GM18907 (cell line): ENCODE data around the gene HDAC6.
"Not testable (repeated sequence)": the region's sequence is repeated elsewhere in the genome, so short reads cannot be mapped to it uniquely, and the experiment has no call there.

Experiments used
- ATAC-seq: cut with Tn5 transposase; IDR thresholded peaks from one replicate; pipeline ENCODE4 v1.9.1; 2021; ENCODE audit warnings: mild to moderate bottlenecking, moderate library complexity; ENCODE audit not compliant: unreplicated experiment

Gene HDAC6

DNA sequence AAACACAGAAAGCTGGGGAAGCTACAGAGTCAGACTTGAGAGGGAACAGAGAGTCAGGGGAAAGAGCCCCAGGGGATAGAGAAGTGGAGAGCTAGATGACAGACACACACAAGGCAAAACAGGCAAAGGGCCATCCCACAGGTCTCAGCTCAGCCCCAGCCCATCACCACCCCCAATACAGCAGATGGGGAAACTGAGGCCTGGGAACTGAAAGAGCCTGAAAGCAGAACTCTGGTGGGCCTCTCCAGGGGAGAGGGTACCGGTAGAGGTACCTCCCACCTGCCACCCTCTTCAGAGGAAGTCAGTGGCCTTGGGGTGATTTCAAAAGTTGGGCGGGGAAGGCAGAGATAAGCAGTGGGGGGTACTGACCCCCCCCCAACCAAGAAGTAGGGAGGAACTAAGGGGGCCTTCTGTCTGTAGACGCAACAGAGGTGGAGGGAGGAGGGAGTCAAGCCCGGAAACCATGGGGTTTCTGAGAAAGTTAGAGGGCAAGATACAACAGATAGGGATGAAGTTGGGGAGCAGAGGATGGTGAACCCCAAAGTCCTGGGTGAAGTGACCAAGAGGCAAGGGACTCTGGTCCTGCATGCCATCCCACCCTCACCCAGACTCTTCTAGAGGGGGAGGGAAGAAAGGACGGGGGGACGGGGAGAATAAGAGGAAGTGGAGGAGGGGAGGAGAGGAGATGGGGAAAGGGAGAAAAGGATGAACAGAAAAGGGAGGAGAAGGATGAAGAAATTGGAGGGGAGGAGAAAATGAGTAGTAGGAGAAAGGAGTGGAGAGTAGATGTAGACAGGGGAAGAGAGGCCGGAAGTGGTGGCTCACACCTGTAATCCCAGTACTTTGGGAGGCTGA, 12.3 kb upstream of the HDAC6 start:
- ATAC-seq = no peak

DNA sequence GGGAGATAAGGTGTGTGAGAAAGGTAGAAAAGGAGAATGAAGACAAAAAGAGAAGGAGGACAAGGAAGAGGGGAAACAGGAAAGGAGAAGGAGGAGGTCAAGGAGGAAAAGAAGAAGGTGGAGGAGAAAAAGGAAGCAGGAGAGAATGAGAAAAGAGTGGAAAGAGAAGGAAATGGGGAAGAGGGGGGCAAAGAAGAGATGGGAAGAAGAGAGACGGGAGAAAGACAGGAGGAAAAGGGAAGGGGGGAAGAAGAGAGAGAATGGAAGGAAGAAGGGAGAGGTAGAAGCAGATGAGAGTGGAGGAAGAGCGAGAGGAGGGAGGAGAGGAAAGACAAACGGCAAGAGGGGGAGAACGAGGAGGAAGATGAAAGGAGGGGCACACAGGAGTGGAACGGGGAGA, 11.4 kb upstream of the HDAC6 start:
- ATAC-seq = no peak

DNA sequence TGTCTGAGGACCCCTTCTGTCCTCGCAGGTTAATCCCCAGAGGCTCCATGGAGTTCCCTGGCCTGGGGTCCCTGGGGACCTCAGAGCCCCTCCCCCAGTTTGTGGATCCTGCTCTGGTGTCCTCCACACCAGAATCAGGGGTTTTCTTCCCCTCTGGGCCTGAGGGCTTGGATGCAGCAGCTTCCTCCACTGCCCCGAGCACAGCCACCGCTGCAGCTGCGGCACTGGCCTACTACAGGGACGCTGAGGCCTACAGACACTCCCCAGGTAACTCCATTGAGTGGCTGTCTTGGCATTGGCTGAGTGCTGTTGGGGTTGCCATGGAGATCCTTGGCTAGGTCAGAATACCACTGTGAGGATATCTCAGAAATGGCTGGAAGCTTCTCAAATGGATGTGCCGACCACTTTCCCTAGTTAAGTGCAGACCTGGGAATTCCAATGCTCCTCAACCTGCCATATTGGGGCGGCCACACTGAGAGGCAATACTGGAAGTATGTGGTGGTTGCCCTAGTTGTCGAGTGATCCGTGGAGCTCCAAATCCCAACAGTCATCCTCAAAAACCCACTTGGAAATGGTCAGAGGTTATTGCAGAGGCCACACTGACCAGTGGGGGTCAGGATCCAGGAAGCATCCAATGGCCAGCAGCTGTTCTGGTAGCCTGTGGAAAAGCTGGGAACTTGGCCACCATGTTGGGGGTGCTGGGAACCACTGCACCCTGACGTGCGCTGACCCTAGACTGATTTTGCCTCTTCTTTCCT, 10.6 kb upstream of the HDAC6 start:
- ATAC-seq = no peak

DNA sequence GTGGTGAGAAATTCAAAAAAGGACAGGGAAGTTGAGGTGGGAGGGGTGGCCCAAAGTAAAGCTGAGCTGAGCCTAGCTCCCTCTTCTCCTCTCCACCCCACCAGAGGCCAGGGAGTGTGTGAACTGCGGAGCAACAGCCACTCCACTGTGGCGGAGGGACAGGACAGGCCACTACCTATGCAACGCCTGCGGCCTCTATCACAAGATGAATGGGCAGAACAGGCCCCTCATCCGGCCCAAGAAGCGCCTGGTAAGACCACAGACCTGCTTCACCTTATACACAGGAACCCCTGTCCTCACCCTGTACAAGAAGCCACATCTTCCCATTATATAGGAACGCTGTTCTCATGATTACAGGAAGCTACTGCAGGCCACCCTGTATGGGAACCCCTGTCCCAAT, 9.6 kb upstream of the HDAC6 start:
- ATAC-seq = no peak

DNA sequence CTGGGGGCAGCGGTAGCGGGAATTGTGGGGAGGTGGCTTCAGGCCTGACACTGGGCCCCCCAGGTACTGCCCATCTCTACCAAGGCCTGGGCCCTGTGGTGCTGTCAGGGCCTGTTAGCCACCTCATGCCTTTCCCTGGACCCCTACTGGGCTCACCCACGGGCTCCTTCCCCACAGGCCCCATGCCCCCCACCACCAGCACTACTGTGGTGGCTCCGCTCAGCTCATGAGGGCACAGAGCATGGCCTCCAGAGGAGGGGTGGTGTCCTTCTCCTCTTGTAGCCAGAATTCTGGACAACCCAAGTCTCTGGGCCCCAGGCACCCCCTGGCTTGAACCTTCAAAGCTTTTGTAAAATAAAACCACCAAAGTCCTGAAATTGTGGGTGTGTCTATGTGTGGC, 7.9 kb upstream of the HDAC6 start:
- ATAC-seq = no peak

DNA sequence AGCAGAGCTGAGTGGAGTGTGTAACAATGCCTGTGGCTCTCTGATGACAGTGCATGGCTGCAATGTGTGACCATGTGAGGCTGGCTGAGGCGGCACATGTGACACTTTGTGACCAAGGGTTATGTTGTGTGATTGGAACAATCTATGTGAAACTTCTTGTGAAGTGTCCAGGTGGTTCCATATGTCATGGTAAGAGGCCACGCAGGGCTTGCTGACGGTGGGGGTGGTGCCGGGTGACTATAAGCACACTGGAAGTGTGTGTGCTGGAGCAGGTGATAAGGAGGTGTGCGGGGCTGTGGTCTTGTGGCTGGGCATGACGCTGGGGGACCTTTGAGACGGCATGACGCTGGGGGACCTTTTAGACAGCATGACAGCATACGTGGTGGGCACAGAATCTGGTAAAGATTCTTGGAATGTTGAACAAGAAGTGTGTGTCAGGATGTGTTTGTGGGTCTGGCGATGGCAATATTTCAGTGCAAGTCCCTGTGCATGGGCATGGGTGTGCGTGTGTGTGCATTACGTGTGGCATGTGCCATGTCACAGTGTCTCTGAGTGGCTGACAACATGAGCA, 7.4 kb upstream of the HDAC6 start:
- no peak for ATAC-seq

DNA sequence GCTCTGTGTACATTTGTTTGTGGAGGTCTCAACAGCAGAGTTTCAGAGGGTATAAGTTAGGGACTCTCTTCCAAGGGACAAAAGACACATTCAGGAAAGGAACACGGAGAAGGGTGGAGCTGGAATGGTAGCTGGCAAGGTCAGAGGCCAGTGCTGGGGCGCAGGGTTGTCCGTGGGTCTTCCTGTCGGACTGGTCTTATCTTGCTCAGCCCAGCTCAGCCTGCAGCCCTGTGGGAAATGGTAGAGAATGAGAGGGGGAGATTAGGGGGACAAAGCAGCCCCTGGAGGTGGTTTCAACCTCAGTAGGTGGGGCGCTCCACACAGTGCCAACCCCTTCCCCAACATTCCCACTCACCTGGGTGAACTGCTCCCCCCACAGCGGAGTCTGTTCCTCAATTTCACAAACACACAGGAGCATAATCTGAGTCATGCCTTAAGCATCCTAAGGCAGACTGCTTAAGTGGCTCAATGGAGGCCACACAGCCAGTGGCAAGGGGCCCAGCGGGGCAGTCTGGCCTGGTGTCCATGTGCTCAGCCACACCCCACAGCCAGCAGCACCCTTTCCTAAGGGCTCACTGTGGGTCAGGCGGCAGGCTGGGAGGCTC, 6.9 kb upstream of the HDAC6 start:
- no peak for ATAC-seq

DNA sequence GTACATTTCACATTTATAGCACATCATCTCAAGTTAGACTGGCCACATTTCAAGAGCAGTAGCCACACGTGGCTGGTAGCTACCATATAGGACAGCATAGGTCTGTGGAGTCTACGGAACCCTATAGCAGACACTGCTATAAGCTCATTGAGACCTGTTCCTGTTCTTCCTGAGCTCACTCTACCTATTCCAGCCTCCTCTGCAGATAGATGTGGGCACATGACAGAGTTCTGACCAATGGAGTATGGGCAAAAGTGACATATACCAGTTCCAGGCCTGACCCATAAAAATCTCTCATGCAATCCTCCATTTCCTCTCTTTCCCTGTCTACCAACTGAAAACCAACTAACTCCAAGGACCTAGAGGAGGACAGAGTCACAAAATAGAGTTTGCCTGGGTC, 3.5 kb upstream of the HDAC6 start:
- ATAC-seq = no peak

DNA sequence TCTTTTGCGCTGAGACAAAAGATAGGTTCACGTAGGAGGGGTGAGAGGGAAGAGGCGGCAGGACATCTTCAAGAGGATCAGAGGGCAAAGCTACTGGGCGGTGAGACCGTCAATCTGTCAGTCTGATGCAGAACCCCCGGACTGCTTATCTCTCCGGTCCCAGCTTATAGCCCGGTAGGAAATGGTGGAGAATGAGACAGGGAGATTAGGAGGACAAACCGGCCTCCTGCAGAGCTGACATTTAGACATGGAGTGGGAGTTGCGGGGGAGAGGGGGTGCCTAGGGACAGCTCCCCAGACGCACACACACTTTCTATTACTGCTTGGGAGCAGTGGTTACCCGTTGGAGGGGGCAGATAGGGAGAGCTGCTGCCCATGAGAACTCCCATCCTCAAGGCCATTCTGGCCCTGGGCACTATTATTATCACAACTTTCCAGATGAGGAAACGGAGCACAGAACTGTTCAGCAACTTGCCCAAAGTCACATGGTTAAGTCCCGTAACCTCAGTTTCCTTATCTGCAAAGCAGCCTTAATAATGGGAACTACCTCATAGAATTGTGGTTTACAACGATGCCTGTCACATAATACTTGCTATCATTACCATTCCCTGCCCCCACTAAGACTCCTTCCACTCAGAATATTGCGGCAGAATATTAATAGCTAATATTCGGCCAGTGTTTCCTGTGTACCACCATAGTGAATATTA, 1.1 kb upstream of the HDAC6 start:
- ATAC-seq = no peak

DNA sequence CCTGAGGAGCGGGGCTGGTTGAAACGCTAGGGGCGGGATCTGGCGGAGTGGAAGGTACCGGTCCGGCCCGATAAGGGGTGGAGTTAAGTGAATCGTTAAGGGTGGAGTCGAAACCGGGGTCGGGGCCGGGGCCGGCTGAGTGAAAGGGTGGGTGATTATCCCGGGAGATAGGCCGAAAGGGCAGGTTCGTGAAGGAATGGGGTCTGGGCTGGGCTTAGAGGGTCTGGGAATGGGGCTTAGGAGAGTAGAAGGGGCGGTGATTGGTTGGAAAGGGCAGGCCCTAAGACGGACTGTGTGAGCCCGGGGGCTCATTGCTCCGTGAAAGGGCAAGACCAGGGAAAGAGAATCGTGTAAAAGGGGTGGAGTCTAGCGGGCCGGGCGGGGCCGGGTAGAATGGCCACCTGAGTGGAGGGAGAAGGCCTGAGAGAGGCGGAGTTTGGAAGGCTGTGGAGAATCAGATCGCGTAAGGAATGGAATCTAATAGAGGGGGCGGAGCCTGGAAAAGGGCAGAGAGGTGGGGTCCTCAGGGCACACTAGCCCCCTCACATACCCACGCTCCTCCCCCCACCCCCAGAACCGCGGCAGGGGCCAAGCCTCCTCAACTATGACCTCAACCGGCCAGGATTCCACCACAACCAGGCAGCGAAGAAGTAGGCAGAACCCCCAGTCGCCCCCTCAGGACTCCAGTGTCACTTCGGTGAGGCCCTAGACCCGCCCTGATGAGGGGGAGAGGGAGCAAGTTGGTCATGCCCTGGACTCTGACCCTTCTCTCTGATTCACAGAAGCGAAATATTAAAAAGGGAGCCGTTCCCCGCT, 430 bp downstream of the HDAC6 start:
- peak; percentile 48 for ATAC-seq

DNA sequence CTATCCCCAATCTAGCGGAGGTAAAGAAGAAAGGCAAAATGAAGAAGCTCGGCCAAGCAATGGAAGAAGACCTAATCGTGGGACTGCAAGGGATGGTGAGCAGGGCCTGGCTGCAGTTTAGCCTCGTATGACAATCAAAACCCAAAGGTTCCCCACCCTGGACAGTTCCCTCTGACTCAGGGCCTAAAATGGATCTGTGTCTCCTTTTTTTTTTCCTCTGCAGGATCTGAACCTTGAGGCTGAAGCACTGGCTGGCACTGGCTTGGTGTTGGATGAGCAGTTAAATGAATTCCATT, 986 bp downstream of the HDAC6 start:
- ATAC-seq = no peak

DNA sequence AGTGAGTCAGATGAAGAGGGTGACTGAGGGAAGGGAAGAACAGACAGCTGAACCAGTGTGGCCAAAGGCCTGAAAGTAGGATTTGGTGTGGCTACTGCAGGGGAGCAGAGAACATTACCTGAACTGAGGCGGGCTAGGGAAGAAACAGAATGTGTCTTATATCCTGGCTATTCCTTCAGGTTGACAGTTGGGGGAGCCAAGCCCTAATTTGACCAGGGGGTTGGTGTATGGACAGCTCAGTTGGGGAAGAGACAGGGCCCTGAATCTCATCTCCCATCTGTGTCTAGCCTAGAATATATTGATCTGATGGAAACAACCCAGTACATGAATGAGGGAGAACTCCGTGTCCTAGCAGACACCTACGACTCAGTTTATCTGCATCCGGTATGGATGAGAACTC, 4.2 kb downstream of the HDAC6 start:
- ATAC-seq = no peak

DNA sequence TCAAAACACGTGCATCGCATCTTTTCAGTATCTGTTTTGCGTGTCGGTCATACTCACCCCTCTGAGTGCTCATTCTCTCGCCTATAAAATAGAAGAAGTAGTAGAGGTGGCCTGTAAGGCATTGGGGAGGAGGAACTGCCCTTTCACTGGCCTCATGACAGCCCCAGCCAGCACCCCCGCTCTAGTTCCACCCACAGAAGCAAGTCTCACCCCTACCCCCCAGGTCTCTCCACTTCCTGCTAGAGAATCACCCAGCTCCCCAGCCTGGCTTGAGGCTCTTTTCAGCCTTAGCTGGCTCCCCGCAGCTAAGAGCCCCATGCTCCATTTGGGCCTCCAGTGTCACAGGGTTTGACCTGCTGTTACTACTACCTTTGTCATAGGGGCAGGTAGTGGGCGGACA, 11.8 kb downstream of the HDAC6 start:
- no peak for ATAC-seq

DNA sequence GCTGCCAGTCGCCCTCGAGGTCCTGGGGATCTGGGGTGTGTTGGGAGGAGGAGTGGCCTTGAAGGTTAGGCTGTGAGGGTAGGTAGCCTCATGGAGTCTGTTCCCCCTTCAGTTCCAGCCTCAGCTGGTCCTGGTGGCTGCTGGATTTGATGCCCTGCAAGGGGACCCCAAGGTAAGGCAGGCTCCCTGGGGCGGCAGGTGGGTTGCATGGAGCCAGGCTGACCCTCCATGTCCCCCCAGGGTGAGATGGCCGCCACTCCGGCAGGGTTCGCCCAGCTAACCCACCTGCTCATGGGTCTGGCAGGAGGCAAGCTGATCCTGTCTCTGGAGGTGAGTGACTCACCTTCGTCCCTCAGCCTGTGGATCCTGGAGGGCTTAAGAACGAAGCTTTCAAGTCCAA, 12.9 kb downstream of the HDAC6 start:
- no peak for ATAC-seq

DNA sequence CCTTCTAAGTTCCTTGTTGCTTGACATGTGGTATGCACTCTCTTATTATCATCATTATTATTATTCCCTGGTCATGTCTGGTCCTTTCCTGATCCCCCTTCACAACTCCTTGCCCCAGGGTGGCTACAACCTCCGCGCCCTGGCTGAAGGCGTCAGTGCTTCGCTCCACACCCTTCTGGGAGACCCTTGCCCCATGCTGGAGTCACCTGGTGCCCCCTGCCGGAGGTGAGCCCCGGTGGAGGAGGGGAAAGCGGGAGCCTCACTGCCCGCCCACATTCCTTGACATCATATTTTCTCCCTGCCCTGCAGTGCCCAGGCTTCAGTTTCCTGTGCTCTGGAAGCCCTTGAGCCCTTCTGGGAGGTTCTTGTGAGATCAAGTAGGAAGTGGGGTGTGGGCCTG, 13.4 kb downstream of the HDAC6 start:
- no peak for ATAC-seq

DNA sequence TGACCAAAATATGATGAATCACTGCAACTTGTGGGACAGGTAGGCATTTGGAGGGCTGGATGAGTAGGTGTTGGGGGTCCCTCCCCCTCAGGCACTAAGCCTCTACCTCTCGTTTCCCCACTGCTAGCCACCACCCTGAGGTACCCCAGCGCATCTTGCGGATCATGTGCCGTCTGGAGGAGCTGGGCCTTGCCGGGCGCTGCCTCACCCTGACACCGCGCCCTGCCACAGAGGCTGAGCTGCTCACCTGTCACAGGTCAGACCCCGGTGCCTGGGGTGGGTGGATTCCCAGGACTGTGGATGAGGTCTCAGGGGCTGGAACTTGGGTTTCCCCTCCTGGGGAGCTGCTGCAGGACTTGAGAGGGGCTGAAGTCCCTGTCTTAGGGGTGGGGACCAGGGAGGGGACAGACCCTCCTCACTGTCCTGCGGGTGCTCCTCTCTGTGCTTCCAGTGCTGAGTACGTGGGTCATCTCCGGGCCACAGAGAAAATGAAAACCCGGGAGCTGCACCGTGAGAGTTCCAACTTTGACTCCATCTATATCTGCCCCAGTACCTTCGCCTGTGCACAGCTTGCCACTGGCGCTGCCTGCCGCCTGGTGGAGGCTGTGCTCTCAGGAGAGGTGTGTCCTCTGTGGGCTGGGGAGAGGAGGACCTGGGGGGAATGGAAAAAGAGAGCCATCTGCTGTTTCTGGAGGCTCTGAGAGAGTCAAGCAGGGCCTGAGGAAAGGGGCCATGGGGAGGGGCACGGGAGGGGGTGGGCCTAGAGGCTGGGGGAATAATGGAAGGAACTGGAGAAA, 14.3 kb downstream of the HDAC6 start:
- ATAC-seq = no peak

DNA sequence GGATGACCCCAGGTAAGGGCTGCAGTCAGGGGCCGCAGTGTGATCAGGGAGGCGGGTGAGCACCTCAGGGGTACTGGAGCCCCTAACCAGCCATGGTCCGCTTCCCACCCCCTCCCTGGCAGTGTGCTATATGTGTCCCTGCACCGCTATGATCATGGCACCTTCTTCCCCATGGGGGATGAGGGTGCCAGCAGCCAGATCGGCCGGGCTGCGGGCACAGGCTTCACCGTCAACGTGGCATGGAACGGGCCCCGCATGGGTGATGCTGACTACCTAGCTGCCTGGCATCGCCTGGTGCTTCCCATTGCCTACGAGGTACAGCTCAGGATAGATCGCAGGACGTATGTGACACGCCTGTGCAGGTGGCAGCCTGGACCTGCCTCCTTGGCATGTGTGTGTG, 16.2 kb downstream of the HDAC6 start:
- ATAC-seq = no peak

DNA sequence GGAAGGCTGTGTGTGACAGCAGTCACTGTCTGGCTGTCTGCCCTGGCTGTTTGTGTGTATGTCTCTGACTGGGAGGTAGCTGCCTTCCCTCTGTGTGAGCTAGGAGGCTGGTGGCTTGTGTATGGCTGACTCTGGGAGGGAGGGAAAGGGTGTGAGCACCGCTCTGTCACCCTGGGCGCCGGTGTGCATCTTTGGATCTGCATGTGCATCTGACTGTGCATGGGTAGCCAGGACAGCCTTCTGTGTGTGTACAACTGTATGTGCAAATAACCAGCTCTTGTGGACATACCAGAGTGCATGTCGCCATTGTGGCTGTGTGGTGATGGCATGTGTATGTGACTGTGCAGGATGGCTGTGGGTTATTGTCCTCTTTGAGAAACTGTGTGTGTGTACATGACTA, 17.0 kb downstream of the HDAC6 start:
- ATAC-seq = no peak

DNA sequence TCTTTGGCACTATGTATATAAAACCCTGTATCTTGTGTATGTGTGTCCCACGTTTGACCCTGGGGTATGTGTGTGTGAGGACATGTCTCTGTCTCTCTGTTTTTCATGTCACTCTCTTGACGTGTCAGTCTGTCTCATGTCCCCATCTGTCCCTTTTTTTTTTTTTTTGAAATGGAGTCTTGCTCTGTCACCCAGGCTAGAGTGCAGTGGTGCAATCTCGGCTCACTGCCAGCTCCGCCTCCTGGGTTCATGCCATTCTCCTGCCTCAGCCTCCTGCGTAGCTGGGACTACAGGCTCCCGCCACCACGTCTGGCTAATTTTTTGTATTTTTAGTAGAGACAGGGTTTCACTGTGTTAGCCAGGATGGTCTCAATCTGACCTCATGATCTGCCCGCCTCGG, 17.5 kb downstream of the HDAC6 start:
- not testable (repeated sequence) for ATAC-seq

DNA sequence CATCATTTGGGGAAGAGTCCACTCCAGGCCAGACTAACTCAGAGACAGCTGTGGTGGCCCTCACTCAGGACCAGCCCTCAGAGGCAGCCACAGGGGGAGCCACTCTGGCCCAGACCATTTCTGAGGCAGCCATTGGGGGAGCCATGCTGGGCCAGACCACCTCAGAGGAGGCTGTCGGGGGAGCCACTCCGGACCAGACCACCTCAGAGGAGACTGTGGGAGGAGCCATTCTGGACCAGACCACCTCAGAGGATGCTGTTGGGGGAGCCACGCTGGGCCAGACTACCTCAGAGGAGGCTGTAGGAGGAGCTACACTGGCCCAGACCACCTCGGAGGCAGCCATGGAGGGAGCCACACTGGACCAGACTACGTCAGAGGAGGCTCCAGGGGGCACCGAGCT, 21.2 kb downstream of the HDAC6 start:
- ATAC-seq = no peak
